GM18499 (cell line): ENCODE data around the gene CTU2.

Source experiments
- ATAC-seq: cut with Tn5 transposase; IDR thresholded peaks from one replicate; pipeline ENCODE4 v1.9.1; 2021; ENCODE audit warnings: moderate number of reproducible peaks; ENCODE audit not compliant: insufficient read depth, unreplicated experiment

CTU2 gene

DNA sequence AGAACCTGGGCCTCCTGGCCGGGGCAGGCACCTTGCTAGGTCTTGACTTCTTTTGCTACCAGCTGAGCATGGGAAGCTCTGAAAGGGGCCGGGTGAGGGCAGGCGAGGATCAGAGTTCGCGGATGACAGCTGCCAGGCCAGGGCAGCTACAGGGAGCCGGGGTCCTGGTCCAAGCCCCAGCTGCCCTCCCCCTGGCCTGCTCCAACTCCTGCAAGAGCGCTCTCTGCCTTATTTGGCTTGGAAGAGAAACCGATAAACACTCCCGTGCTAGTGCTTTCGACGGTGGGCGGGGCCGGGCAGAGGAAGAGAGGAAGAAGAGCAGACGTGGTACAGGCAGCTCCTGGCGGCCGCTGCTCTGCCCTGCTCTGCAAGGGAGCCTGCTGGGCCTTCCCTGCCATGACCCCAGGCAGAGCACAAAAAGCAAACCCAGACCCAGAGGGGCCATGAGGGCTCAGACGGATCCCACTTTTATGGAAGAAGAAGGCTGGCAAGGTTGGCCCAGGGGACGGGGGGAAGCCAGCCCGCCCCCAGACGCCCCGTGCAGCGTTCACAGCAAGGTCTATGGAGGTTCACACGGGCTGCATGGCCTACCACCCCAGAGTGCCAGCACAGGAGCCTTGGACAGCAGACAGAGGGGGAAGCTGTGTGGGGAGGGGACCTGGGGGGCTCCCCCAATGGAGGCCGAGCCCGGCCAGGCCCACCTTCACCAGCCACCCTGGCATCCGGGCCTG is 53.1 kb downstream of the CTU2 start:
- no peak for ATAC-seq

DNA sequence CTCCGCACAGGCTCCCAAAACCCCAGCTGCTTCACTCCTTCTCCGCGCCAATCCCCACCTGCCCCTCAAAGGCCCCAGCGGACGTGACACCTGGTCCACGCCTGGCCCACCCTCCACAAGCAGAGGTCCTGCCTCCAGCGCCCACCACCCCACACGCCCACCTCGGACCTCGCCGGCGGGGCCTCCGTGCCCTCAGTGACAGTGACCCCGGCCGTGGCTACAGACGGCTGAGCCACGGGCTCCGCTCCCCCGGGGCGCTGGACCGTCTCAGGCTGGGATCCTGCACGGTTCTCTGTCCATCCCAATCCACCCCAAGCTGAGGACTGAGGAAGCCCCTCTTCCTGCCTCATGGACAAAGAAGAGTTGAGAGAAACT is 53.7 kb downstream of the CTU2 start:
- no peak for ATAC-seq

GRCh38 chr16:88760424-88761142 is 54.3 kb downstream of the CTU2 start:
- no peak for ATAC-seq

GRCh38 chr16:88761143-88761534 is 54.8 kb downstream of the CTU2 start:
- no peak for ATAC-seq

DNA sequence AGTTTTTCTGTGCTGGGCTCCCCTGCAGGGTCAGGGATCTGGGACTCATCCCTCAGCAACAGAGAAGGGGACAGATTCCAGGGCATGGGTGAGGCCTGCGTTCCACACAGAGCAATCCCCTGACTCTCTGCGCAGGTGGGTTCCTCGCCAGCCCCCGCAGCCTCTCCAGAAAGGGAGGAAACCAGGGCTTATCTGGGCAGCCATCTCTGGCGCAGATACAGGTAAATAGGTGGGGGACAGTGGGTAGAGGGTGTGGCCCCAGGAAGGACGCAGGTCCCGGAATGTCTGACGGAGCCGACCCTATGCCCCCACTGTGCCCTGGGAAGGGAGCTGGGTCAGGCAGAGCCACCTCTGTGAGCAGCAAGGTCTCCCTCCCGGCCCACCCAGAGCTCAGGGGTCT is 55.5 kb downstream of the CTU2 start:
- ATAC-seq = no peak

- ATAC-seq = no peak
Observed at GRCh38 chr16:88762258-88762870, 56.1 kb downstream of the CTU2 start.

GRCh38 chr16:88762941-88763340 is 56.6 kb downstream of the CTU2 start:
- no peak for ATAC-seq

- ATAC-seq = no peak
Observed at GRCh38 chr16:88763502-88764053, 57.3 kb downstream of the CTU2 start.

- ATAC-seq = no peak
Observed at GRCh38 chr16:88764080-88764479, 57.8 kb downstream of the CTU2 start.

GRCh38 chr16:88764913-88765349 is 58.6 kb downstream of the CTU2 start:
- no peak for ATAC-seq
